ENCODE results near the gene HOXC12. TPM values are rescaled to one million over a fixed set of nuclear protein-coding genes. Genes with fewer than 3 reads are reported as not detected.

The HOXC12 gene
- total RNA-seq, 1 donor from 2014 or later = not detected

GRCh38 chr12:53939141-53940108 lies 15.3 kb upstream of the HOXC12 start:
- intact Hi-C loops (cut with micrococcal nuclease) = loop anchor here (5.0 kb wide), 2 partner anchors 33 to 113 kb away; partner anchors contain the start of genes HOTAIR, HOXC11 and HOXC4

DNA sequence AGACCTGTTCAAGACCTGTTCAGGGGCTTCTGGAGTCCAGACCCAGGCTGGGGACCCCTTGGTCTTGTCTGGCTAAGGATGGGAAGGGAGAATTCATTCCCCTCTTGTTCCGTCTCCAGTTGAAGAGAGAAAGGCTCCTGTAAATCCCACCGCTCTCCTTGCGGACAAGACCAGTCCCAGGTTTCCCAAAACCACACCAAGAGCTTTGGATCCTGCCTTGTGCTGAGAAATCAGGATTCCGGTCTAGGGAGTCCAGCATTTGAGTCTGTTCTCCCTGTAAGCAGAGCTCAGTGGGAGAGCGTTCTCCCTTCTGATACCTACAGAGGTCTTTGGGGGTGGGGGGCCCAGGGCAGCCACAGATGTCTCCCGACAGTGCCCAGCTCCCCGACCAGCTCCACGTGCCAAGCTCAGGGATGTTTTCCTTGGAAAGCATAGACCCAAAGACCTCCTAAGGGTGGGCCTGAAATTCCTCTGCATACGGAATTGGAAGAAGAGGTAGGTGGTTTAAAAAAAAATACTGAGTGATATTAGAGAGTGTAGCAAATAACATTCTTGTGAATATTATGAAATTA lies 14.2 kb upstream of the HOXC12 start:
- intact Hi-C loops (cut with micrococcal nuclease) = no loop called here

- intact Hi-C loops (cut with micrococcal nuclease) = no loop called here
These were observed 13.5 kb upstream of the HOXC12 start for GRCh38 chr12:53941187-53941586.

- intact Hi-C loops (cut with micrococcal nuclease) = no loop called here
These were observed 13.0 kb upstream of the HOXC12 start for GRCh38 chr12:53941750-53942149.

DNA sequence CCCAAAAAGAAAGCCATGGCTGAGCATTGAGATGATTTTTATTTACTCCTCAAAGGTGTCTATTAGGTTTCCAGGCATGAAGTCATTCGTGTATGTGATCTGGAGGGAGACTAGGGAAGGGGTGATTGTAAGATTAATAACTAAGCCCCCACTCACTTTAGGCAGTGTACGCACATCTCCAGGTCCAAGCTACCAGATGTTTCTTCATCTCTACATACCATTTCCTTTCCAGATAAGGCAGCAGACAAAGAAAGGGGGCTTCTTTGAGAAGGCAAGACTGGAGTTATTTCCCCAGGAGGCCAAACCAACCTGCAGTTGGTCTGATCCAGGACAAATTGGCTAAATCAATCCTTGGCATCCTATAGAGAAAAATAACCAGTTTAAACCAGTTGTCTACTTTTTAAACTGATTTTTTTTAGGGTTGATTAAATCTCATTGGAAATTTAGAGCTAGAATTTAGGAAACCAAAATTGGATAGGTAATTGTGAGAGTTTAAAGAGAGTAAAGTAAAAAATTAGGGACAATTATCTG lies 12.2 kb upstream of the HOXC12 start:
- intact Hi-C loops (cut with micrococcal nuclease) = no loop called here

- intact Hi-C loops (cut with micrococcal nuclease) = no loop called here
These were observed 10.5 kb upstream of the HOXC12 start for GRCh38 chr12:53944209-53944608.

GRCh38 chr12:53944907-53945847 lies 9.5 kb upstream of the HOXC12 start:
- intact Hi-C loops (cut with micrococcal nuclease) = no loop called here

- intact Hi-C loops (cut with micrococcal nuclease) = no loop called here
These were observed 7.0 kb upstream of the HOXC12 start for GRCh38 chr12:53947743-53948142.

- intact Hi-C loops (cut with micrococcal nuclease) = no loop called here
These were observed 5.8 kb upstream of the HOXC12 start for GRCh38 chr12:53948650-53949593.

- intact Hi-C loops (cut with micrococcal nuclease) = loop anchor here (5.0 kb wide), 1 partner anchor 37 kb away; the partner anchor contains the start of gene HOXC10
These were observed 4.9 kb upstream of the HOXC12 start for GRCh38 chr12:53949631-53950436.

DNA sequence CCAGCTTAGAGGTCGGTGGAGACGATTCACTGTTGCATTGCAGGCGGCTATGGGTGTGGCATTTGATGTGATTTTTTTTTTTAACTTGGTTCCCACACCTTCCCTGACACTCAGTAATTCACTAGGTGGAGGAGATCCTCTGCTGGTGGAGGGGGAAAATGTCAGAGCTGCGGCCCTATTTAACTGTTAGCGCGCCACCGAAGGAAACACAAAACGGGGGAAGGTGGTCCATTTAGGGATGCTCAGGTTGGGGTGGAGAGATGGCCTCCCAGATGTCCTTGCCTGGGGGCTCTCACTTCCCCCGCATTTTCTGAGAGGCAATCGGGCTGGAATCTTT lies 4.3 kb upstream of the HOXC12 start:
- intact Hi-C loops (cut with micrococcal nuclease) = loop anchor here (5.0 kb wide), 1 partner anchor 37 kb away; the partner anchor contains the start of gene HOXC10

GRCh38 chr12:53950789-53951576 lies 3.7 kb upstream of the HOXC12 start:
- intact Hi-C loops (cut with micrococcal nuclease) = loop anchor here (5.0 kb wide), 1 partner anchor 36 kb away; the partner anchor contains the start of gene HOXC10

- intact Hi-C loops (cut with micrococcal nuclease) = loop anchor here (5.0 kb wide), 1 partner anchor 36 kb away; the partner anchor contains the start of gene HOXC10
These were observed 2.9 kb upstream of the HOXC12 start for GRCh38 chr12:53951577-53952334.

GRCh38 chr12:53952335-53952694 lies 2.4 kb upstream of the HOXC12 start:
- intact Hi-C loops (cut with micrococcal nuclease) = loop anchor here (5.0 kb wide), 1 partner anchor 35 kb away; the partner anchor contains the start of gene HOXC10

DNA sequence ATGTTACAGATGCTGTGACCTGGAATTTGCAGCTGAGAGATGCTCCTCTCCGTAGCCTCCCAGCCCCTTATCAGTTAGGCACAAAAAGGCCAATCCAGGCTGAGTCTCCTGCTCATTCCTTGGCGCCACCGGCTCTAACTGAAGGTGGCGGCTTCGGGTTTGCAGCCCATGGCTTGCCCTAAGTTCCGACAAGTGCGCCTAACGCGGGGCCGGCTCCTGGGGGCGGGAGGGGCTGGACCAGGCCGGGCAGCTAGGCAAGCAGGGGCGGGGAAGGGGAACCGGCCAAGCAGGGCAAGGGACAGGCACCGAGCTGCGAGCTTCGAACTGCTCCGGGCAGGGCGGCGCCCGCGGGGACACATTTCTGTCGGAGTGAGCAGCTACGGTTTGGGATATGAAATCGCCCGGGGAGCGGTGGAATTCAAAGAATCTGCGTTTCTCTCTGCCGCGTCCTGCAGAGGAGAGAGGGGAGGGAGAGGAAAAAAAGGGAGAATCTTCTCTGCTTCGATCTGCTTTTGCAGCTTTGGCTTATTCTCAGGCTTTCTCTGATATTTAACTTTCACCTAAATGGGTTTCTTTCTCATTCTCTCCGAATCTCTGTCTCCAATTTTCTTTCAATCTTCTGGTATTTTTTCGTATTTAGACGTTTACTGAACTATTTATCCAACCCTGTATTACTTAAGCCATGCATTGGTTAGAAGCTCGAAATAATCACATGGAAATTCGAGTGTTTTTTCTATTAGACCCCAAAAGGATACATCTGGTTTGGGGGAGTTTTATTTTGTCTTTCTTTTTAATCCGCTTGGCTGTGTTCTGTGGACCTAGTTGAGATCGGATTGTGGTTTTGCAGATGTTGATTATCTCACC lies 1.6 kb upstream of the HOXC12 start:
- intact Hi-C loops (cut with micrococcal nuclease) = loop anchor here (5.0 kb wide), 1 partner anchor 34 kb away; the partner anchor contains the start of gene HOXC10
